Fibroblast of villous mesenchyme (primary cell): ENCODE data around the gene HSPA2. TPM values are rescaled to one million over a fixed set of nuclear protein-coding genes. Genes with fewer than 3 reads are reported as not detected.
A peak's percentile ranks its signal among the peaks of the same experiment; 100 is the strongest.
"Not testable (repeated sequence)": the region's sequence is repeated elsewhere in the genome, so short reads cannot be mapped to it uniquely, and the experiment has no call there.

Source experiments
- DNase-seq: peaks from one replicate; pipeline ENCODE4 v3.0.0-alpha.2; 2010; ENCODE audit warnings: low read depth
- H3K4me3 ChIP-seq: 2 replicates; pipeline ENCODE4 v1.5.1; 2011; ENCODE audit warnings: low read depth, mild to moderate bottlenecking, low read length
- CTCF ChIP-seq: IDR thresholded peaks from 2 replicates; pipeline ENCODE4 v1.5.1; 2012; ENCODE audit warnings: low read depth, mild to moderate bottlenecking, low read length; ENCODE audit not compliant: insufficient read depth
- total RNA-seq: library from RNA; depleted of rRNA; stranded (reverse); fragments of >200 nt; gene quantifications from 2 replicates; pipeline ENCODE4 v1.2.3, GENCODE V29; 2012

The HSPA2 gene
- total RNA-seq, 1 donor = 165 TPM

DNA sequence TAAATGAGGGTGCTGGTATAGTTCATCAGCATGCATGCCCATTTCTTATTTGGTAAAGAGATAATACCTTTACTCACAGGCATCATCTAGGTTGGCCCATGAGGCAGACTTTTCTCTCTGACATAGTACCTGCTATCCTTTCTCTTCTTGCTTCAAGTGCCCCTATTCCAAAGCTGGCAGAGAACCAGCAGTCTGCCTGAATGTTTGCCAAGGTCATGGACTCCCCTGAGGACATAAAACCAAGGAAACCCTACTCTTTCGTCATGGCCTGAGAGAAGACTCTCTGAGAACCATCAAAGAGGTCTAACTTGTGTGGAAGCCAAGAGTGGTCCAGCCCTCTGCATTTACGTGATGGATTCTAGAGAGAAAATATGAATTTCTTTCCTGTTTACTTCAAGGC, 21.1 kb downstream of the HSPA2 start:
- no peak for TF ChIP-seq CTCF
- H3K4me3 ChIP-seq = no peak overlapping the region
- DNase-seq = no peak

- no peak for TF ChIP-seq CTCF
- no peak overlapping the region for H3K4me3 ChIP-seq
- DNase-seq = no peak
These were observed 21.9 kb downstream of the HSPA2 start for GRCh38 chr14:64562436-64562835.

GRCh38 chr14:64563696-64564095, 23.2 kb downstream of the HSPA2 start:
- no peak overlapping the region for H3K4me3 ChIP-seq
- TF ChIP-seq CTCF = no peak
- DNase-seq = no peak

- no peak for DNase-seq
- no peak overlapping the region for H3K4me3 ChIP-seq
- no peak for TF ChIP-seq CTCF
These were observed 26.1 kb downstream of the HSPA2 start for GRCh38 chr14:64566651-64567122.

DNA sequence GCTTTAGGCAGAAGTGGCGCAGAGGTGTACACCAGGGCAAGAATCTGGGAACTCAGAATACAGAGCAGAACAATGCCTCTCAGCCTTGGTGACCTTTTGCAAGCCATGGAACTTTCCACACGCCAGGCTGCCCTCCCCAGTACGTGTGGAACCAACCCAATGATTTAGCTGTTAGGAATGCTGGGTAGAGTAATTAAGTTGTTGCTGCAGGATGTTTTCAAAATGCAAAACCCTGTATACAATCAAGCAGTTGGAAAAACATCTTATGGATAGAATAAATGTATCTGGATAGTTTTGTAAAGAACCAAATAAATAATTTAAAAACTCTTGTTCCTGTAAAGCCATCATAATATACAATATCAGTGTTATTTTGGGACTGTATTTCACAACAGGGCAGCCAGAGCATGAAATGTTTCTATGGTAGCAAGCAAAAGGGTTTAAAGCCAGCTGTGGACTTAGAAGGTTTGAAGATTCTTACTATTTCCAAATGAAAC, 28.6 kb downstream of the HSPA2 start:
- no peak for TF ChIP-seq CTCF
- DNase-seq = peak; percentile 92

GRCh38 chr14:64569646-64570045, 29.1 kb downstream of the HSPA2 start:
- not testable (repeated sequence) for H3K4me3 ChIP-seq, DNase-seq

More for the DNA sequence above, 28.6 kb downstream of the HSPA2 start:
- H3K4me3 ChIP-seq = no peak overlapping the region

DNA sequence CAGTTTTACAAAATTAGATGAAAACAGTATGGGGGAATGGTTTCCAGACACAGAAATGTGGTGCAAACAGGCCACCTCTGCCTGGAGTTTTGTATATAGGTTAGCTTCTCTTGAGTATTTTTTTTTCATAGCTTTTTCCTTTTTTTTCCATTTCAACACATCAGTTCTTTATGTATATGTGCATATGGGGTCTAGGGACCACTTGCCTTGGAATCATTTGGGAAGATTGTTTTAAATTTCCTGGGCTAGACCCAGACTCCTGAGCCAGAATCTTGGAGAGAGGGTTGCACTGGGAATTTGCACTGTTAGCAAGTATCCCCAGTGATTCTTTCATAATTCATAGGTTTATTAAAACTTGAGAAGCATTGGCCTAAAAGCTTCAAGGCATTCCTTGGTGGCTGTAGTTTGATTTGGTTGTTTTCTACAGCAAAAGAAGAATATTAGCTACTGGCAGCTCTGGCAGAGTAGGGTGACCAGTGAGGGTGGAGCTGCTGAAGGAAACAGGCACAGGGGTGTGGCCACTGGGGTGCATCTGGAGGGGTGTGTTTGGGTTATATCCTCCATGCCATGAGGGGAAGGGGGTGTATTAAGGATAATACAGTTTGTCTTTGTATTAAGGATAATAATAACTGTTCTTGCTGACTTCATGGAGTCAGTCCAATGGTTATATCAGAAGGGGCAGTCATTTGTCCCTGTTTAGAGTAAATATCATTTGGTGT, 32.0 kb downstream of the HSPA2 start:
- DNase-seq = no peak
- H3K4me3 ChIP-seq = no peak overlapping the region
- no peak for TF ChIP-seq CTCF
